ENCODE data around the gene DXO.
"Not testable (repeated sequence)": the region's sequence is repeated elsewhere in the genome, so short reads cannot be mapped to it uniquely, and the experiment has no call there.

DNA sequence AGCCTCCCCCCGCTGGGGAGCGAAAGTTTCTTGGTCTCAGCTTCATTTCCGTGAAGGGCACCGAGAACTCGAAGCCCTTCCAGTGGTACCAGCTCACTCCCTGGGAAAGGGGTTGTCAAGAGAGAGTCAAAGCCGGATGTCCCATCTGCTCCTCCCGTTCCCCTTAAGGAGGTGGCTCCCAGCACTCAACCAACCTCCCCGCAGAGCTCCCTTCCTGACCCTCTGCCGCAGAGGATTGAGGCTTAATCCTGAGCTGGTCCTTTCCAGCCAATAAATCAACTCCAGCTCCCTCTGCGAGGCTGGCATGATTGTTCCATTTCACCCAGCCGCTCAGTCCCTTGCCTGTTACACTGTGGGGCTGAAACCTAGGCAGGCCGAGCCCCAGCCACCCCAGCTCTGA, 36.7 kb upstream of the DXO start:
- not testable (repeated sequence) for TF ChIP-seq POLR2A, TAF1, SPI1 (IDR thresholded peaks at IDR 0.05; ENCODE audit: low read depth, low read length)

Data from GM12891 (cell line).